Measurements from ENCODE around the gene NUP37. TPM values are rescaled to one million over a fixed set of nuclear protein-coding genes. Genes with fewer than 3 reads are reported as not detected.
A peak's percentile ranks its signal among the peaks of the same experiment; 100 is the strongest.

Gene NUP37
- polyA plus RNA-seq, 2 of the 4 experiments (the other 2 are of a cell fraction), result 103 to 118 TPM

- no peak for DNase-seq (ENCODE audit: low read depth in 1 of 2, low spot score in 1 of 2)
- CTCF ChIA-PET, result no interaction called here
- 77% methylated on average over 4 of the region's 4 CpGs for WGBS (ENCODE audit: missing lambda C conversion rate)
Observed at GRCh38 chr12:102029141-102029540, 90.8 kb downstream of the NUP37 start.

GRCh38 chr12:102026728-102027127 is 93.2 kb downstream of the NUP37 start:
- no peak overlapping the region for H3K4me2 ChIP-seq
- TF ChIP-seq CBX8 (IDR thresholded peaks at IDR 0.05) (no peak), BCL3 (IDR thresholded peaks at IDR 0.05) (no peak), HOXB5 (CRISPR knock-in tag; IDR thresholded peaks at IDR 0.05) (no peak), EHMT2 (IDR thresholded peaks at IDR 0.05; ENCODE audit: low read depth) (no peak), ZC3H11A (IDR thresholded peaks at IDR 0.05) (no peak), CTCF (IDR thresholded peaks at IDR 0.05) (no peak)
- peak; percentile 66 to 73; a peak in 4 of 6 replicates for ATAC-seq
- FAIRE-seq, result no peak
- H3K4me1 ChIP-seq, result no peaks in the 10 kb centered on the region
- no peak overlapping the region for H3K27ac ChIP-seq
- 28% methylated on average over 1 of the region's 1 CpG for WGBS (ENCODE audit: missing lambda C conversion rate)
- DNase-seq (ENCODE audit: low read depth in 1 of 2, low spot score in 1 of 2), result no peak
- POLR2A ChIA-PET, result no interaction called here
- no peak overlapping the region for H3K4me3 ChIP-seq
- no peaks in the 10 kb centered on the region for H3K9me3 ChIP-seq
- CTCF ChIA-PET, result interaction anchor here (0.7 kb wide), 1 partner anchor 12 kb away, joined by 4 read pairs; no protein-coding TSS in a partner anchor

More at GRCh38 chr12:102029141-102029540, 90.8 kb downstream of the NUP37 start:
- no peaks in the 10 kb centered on the region for H3K9me3 ChIP-seq
- no peak overlapping the region for H3K4me3 ChIP-seq
- TF ChIP-seq ATOH8 (CRISPR knock-in tag; IDR thresholded peaks at IDR 0.05; ENCODE audit: low read depth), result no peak
- no peak for TF ChIP-seq FOSL2 (IDR thresholded peaks at IDR 0.05)
- no peak for TF ChIP-seq FOSL2 (CRISPR knock-in tag; IDR thresholded peaks at IDR 0.05)
- TF ChIP-seq CEBPB (IDR thresholded peaks at IDR 0.05), result no peak
- H3K4me1 ChIP-seq, result no peaks in the 10 kb centered on the region
- ATAC-seq, result no peak
- H3K27ac ChIP-seq, result no peak overlapping the region
- POLR2A ChIA-PET, result no interaction called here
- no peak overlapping the region for H3K4me2 ChIP-seq
- FAIRE-seq, result peak; percentile 32

- Histone ChIP-seq H3K27ac (no peak overlapping the region), H3K9me3 (no peaks in the 10 kb centered on the region), H3K4me2 (no peak overlapping the region), H3K4me3 (no peak overlapping the region), H3K4me1 (no peaks in the 10 kb centered on the region)
- CTCF ChIA-PET, result no interaction called here
- WGBS (ENCODE audit: missing lambda C conversion rate), result 74% methylated on average over 2 of the region's 2 CpGs
- no peak for FAIRE-seq
- ATAC-seq, result no peak
- TF ChIP-seq JUNB (IDR thresholded peaks at IDR 0.05), result no peak
- no peak for TF ChIP-seq HDAC2 (IDR thresholded peaks at IDR 0.05)
- TF ChIP-seq CBX2 (IDR thresholded peaks at IDR 0.05; ENCODE audit: borderline replicate concordance, low read depth), result no peak
- no peak for TF ChIP-seq POLR2A (IDR thresholded peaks at IDR 0.05; ENCODE audit: low read length)
- TF ChIP-seq NR3C1 (IDR thresholded peaks at IDR 0.05), result no peak
- TF ChIP-seq RAD21 (conservative IDR thresholded peaks at IDR 0.05 in 1 of 2, IDR thresholded peaks at IDR 0.05 in 1 of 2), result no peak
- TF ChIP-seq NPAS2 (CRISPR knock-in tag; IDR thresholded peaks at IDR 0.05; ENCODE audit: borderline replicate concordance), result no peak
- TF ChIP-seq FOXS1 (CRISPR knock-in tag; IDR thresholded peaks at IDR 0.05), result no peak
- TF ChIP-seq EP300 (IDR thresholded peaks at IDR 0.05), result no peak
- no peak for TF ChIP-seq HOXB5 (CRISPR knock-in tag; IDR thresholded peaks at IDR 0.05)
- no peak for TF ChIP-seq TP53 (CRISPR knock-in tag; IDR thresholded peaks at IDR 0.05)
- TF ChIP-seq FOSL2 (IDR thresholded peaks at IDR 0.05), result no peak
- TF ChIP-seq FOSL2 (CRISPR knock-in tag; IDR thresholded peaks at IDR 0.05), result no peak
- no peak for TF ChIP-seq KDM1A (IDR thresholded peaks at IDR 0.05; ENCODE audit: low read depth)
- no peak for TF ChIP-seq HES2 (IDR thresholded peaks at IDR 0.05)
- no peak for DNase-seq (ENCODE audit: low read depth in 1 of 2, low spot score in 1 of 2)
- POLR2A ChIA-PET, result no interaction called here
Observed at GRCh38 chr12:102024765-102025164, 95.1 kb downstream of the NUP37 start.
